Measurements from ENCODE around the gene OR4E1. TPM values are rescaled to one million over a fixed set of nuclear protein-coding genes. Genes with fewer than 3 reads are reported as not detected.
"Not testable (repeated sequence)": the region's sequence is repeated elsewhere in the genome, so short reads cannot be mapped to it uniquely, and the experiment has no call there.

The OR4E1 gene
- total and polyA plus RNA-seq, 5 donors, result not detected

- Histone ChIP-seq H3K4me3 (ENCODE audit: low read length) (no peak within 1 kb of the TSS), H3K27me3 (ENCODE audit: control insufficient read depth, insufficient read depth) (no peaks in the 10 kb centered on the region), H3K9me3 (ENCODE audit: control insufficient read depth, low read length) (no peaks in the 10 kb centered on the region), H3K27ac (ENCODE audit: low read length) (no peak within 1 kb of the TSS), H3K4me1 (ENCODE audit: control insufficient read depth, insufficient read depth, low read length) (no peaks in the 10 kb centered on the region)
- ATAC-seq (no peak), DNase-seq (no peak)
- 70% methylated on average over 2 of the region's 2 CpGs for WGBS
- intact Hi-C loops (cut with DNase I), result no loop called here
Measured at GRCh38 chr14:21653331-21653885, 20.2 kb downstream of the OR4E1 start, which contains the start of gene OR4E2. Gene OR4E2, plus strand, starts transcription at chr14:21653835. Its CDS starts 11,248 bp downstream, at chr14:21665083.

GRCh38 chr14:21652209-21652808, 21.3 kb downstream of the OR4E1 start:
- no peaks in the 10 kb centered on the region for H3K9me3 ChIP-seq (ENCODE audit: control insufficient read depth, low read length)
- H3K27me3 ChIP-seq (ENCODE audit: control insufficient read depth, insufficient read depth), result no peaks in the 10 kb centered on the region
- DNase-seq (no peak), ATAC-seq (peak in 1 of 2 donors; percentile 87)
- intact Hi-C loops (cut with DNase I), result no loop called here
- H3K27ac ChIP-seq (ENCODE audit: low read length), result no peak overlapping the region
- WGBS, result 43% methylated on average over 1 of the region's 1 CpG
- no peak overlapping the region for H3K4me3 ChIP-seq (ENCODE audit: low read length)
- H3K4me1 ChIP-seq (ENCODE audit: control insufficient read depth, insufficient read depth, low read length), result no peaks in the 10 kb centered on the region

GRCh38 chr14:21647380-21647779, 26.2 kb downstream of the OR4E1 start:
- no peaks in the 10 kb centered on the region for H3K9me3 ChIP-seq (ENCODE audit: control insufficient read depth, low read length)
- no peaks in the 10 kb centered on the region for H3K4me1 ChIP-seq (ENCODE audit: control insufficient read depth, insufficient read depth, low read length)
- DNase-seq, result no peak
- H3K27ac ChIP-seq (ENCODE audit: low read length), result no peak overlapping the region
- intact Hi-C loops (cut with DNase I), result no loop called here
- H3K27me3 ChIP-seq (ENCODE audit: control insufficient read depth, insufficient read depth), result no peaks in the 10 kb centered on the region
- ATAC-seq, result no peak
- no peak overlapping the region for H3K4me3 ChIP-seq (ENCODE audit: low read length)

GRCh38 chr14:21643407-21643806, 30.2 kb downstream of the OR4E1 start:
- H3K4me1 ChIP-seq (ENCODE audit: control insufficient read depth, insufficient read depth, low read length), result no peaks in the 10 kb centered on the region
- H3K9me3 ChIP-seq (ENCODE audit: control insufficient read depth, low read length), result no peaks in the 10 kb centered on the region
- H3K27ac ChIP-seq (ENCODE audit: low read length), result no peak overlapping the region
- ATAC-seq (no peak), DNase-seq (no peak)
- WGBS, result 69% methylated on average over 5 of the region's 5 CpGs
- no peak overlapping the region for H3K4me3 ChIP-seq (ENCODE audit: low read length)
- H3K27me3 ChIP-seq (ENCODE audit: control insufficient read depth, insufficient read depth), result no peaks in the 10 kb centered on the region
- intact Hi-C loops (cut with DNase I), result no loop called here

- no peaks in the 10 kb centered on the region for H3K9me3 ChIP-seq (ENCODE audit: control insufficient read depth, low read length)
- 61% methylated on average over 3 of the region's 3 CpGs for WGBS
- ATAC-seq, result no peak
Measured at GRCh38 chr14:21642683-21643082, 30.9 kb downstream of the OR4E1 start.

GRCh38 chr14:21634840-21635239, 38.8 kb downstream of the OR4E1 start, which contains the start of gene OR10G2:
Gene OR10G2, minus strand, starts transcription at chr14:21634940. Its CDS starts 98 bp downstream, at chr14:21634842.
- 71% methylated on average over 4 of the region's 4 CpGs for WGBS
- H3K4me3 ChIP-seq (ENCODE audit: low read length), result no peak within 1 kb of the TSS
- DNase-seq (no peak), ATAC-seq (no peak)
- no peaks in the 10 kb centered on the region for H3K9me3 ChIP-seq (ENCODE audit: control insufficient read depth, low read length)
- no peaks in the 10 kb centered on the region for H3K27me3 ChIP-seq (ENCODE audit: control insufficient read depth, insufficient read depth)
- intact Hi-C loops (cut with DNase I), result no loop called here
- no peaks in the 10 kb centered on the region for H3K4me1 ChIP-seq (ENCODE audit: control insufficient read depth, insufficient read depth, low read length)
- no peak within 1 kb of the TSS for H3K27ac ChIP-seq (ENCODE audit: low read length)

More at GRCh38 chr14:21642683-21643082, 30.9 kb downstream of the OR4E1 start:
- Histone ChIP-seq H3K4me3 (ENCODE audit: low read length) (no peak overlapping the region), H3K27ac (ENCODE audit: low read length) (no peak overlapping the region), H3K27me3 (ENCODE audit: control insufficient read depth, insufficient read depth) (no peaks in the 10 kb centered on the region), H3K4me1 (ENCODE audit: control insufficient read depth, insufficient read depth, low read length) (no peaks in the 10 kb centered on the region)
- DNase-seq, result no peak
- intact Hi-C loops (cut with DNase I), result no loop called here

GRCh38 chr14:21631084-21631483, 42.5 kb downstream of the OR4E1 start:
- H3K4me1 ChIP-seq (ENCODE audit: control insufficient read depth, insufficient read depth, low read length), result no peaks in the 10 kb centered on the region
- H3K9me3 ChIP-seq (ENCODE audit: control insufficient read depth, low read length), result no peaks in the 10 kb centered on the region
- WGBS, result 55% methylated on average over 3 of the region's 3 CpGs
- no peaks in the 10 kb centered on the region for H3K27me3 ChIP-seq (ENCODE audit: control insufficient read depth, insufficient read depth)
- intact Hi-C loops (cut with DNase I), result no loop called here
- DNase-seq (no peak), ATAC-seq (no peak)
- no peak overlapping the region for H3K4me3 ChIP-seq (ENCODE audit: low read length)
- H3K27ac ChIP-seq (ENCODE audit: low read length), result no peak overlapping the region

- H3K27me3 ChIP-seq (ENCODE audit: control insufficient read depth, insufficient read depth); H3K4me1 ChIP-seq (ENCODE audit: control insufficient read depth, insufficient read depth, low read length); H3K9me3 ChIP-seq (ENCODE audit: control insufficient read depth, low read length); intact Hi-C loops (cut with DNase I); ATAC-seq; H3K27ac ChIP-seq (ENCODE audit: low read length); DNase-seq; H3K4me3 ChIP-seq (ENCODE audit: low read length): not testable (repeated sequence)
- 95% methylated on average over 1 of the region's 1 CpG for WGBS
Measured at GRCh38 chr14:21630503-21630902, 43.1 kb downstream of the OR4E1 start.

GRCh38 chr14:21626491-21627230, 47.0 kb downstream of the OR4E1 start:
- DNase-seq (no peak), ATAC-seq (no peak)
- 60% methylated on average over 3 of the region's 3 CpGs for WGBS
- Histone ChIP-seq H3K27ac (ENCODE audit: low read length) (no peak overlapping the region), H3K4me1 (ENCODE audit: control insufficient read depth, insufficient read depth, low read length) (no peaks in the 10 kb centered on the region), H3K27me3 (ENCODE audit: control insufficient read depth, insufficient read depth) (no peaks in the 10 kb centered on the region), H3K4me3 (ENCODE audit: low read length) (no peak overlapping the region), H3K9me3 (ENCODE audit: control insufficient read depth, low read length) (no peaks in the 10 kb centered on the region)
- intact Hi-C loops (cut with DNase I), result no loop called here
